ENCODE data around the gene MON2. TPM values are rescaled to one million over a fixed set of nuclear protein-coding genes. Genes with fewer than 3 reads are reported as not detected.

The MON2 gene
- total RNA-seq, 1 donor from 2014 or later = 76.6 TPM

GRCh38 chr12:62603061-62603810, 136.6 kb downstream of the MON2 start:
- peak; percentile 31 for TF ChIP-seq CTCF (IDR thresholded peaks at IDR 0.05; ENCODE audit: unreplicated experiment)
- H3K36me3 Mint-ChIP-seq = no peaks in the 10 kb centered on the region
- peak overlapping the region; percentile 100 for H3K27ac Mint-ChIP-seq
- H3K4me3 Mint-ChIP-seq = peak overlapping the region; percentile 78
- peaks cover 48% of the 10 kb centered on the region for H3K4me1 Mint-ChIP-seq
- peak; percentile 63 to 83 for DNase-seq (ENCODE audit: low spot score in 2 of 2, unreplicated experiment in 2 of 2)
- H3K9me3 Mint-ChIP-seq = no peaks in the 10 kb centered on the region
- no peaks in the 10 kb centered on the region for H3K27me3 Mint-ChIP-seq (ENCODE audit: low read depth)

- H3K27me3 Mint-ChIP-seq (ENCODE audit: low read depth) = no peaks in the 10 kb centered on the region
- peak overlapping the region; percentile 85 for H3K27ac Mint-ChIP-seq
- no peaks in the 10 kb centered on the region for H3K9me3 Mint-ChIP-seq
- no peak for TF ChIP-seq CTCF (IDR thresholded peaks at IDR 0.05; ENCODE audit: unreplicated experiment)
- H3K4me1 Mint-ChIP-seq = peaks cover 48% of the 10 kb centered on the region
- peak overlapping the region; percentile 78 for H3K4me3 Mint-ChIP-seq
- H3K36me3 Mint-ChIP-seq = no peaks in the 10 kb centered on the region
- no peak for DNase-seq (ENCODE audit: low spot score in 2 of 2, unreplicated experiment in 2 of 2)
Observed at GRCh38 chr12:62603811-62604098, 137.1 kb downstream of the MON2 start.

GRCh38 chr12:62604373-62604772, 137.7 kb downstream of the MON2 start:
- TF ChIP-seq CTCF (IDR thresholded peaks at IDR 0.05; ENCODE audit: unreplicated experiment) = no peak
- Mint-ChIP-seq H3K4me1 (peaks cover 52% of the 10 kb centered on the region), H3K27ac (peak overlapping the region; percentile 85), H3K9me3 (no peaks in the 10 kb centered on the region), H3K4me3 (peak overlapping the region; percentile 78), H3K36me3 (no peaks in the 10 kb centered on the region), H3K27me3 (ENCODE audit: low read depth) (no peaks in the 10 kb centered on the region)
- DNase-seq (ENCODE audit: low spot score in 2 of 2, unreplicated experiment in 2 of 2) = no peak

GRCh38 chr12:62604871-62605270, 138.2 kb downstream of the MON2 start:
- Mint-ChIP-seq H3K4me1 (peaks cover 52% of the 10 kb centered on the region), H3K9me3 (no peaks in the 10 kb centered on the region), H3K27ac (peak overlapping the region; percentile 85), H3K27me3 (ENCODE audit: low read depth) (no peaks in the 10 kb centered on the region), H3K4me3 (peak overlapping the region; percentile 78), H3K36me3 (no peaks in the 10 kb centered on the region)
- TF ChIP-seq CTCF (IDR thresholded peaks at IDR 0.05; ENCODE audit: unreplicated experiment) = no peak
- DNase-seq (ENCODE audit: low spot score in 2 of 2, unreplicated experiment in 2 of 2) = no peak

- Mint-ChIP-seq H3K4me1 (peaks cover 48% of the 10 kb centered on the region), H3K4me3 (peak overlapping the region; percentile 78), H3K36me3 (no peaks in the 10 kb centered on the region), H3K27ac (peak overlapping the region; percentile 68), H3K27me3 (ENCODE audit: low read depth) (no peaks in the 10 kb centered on the region), H3K9me3 (no peaks in the 10 kb centered on the region)
- no peak for TF ChIP-seq CTCF (IDR thresholded peaks at IDR 0.05; ENCODE audit: unreplicated experiment)
- no peak for DNase-seq (ENCODE audit: low spot score in 2 of 2, unreplicated experiment in 2 of 2)
Observed at GRCh38 chr12:62605981-62606380, 139.4 kb downstream of the MON2 start.

Measured in mesothelial cell of epicardium (in vitro differentiated cells).